MM.1S (cell line): ENCODE data around the gene FSIP1.

ENCODE experiments used
- DNase-seq: peaks from one replicate; pipeline ENCODE4 v3.0.0-alpha.2; 2015
- H2AFZ ChIP-seq: fragments of 300-600 bp; sonication (generic); 2 replicates; pipeline ENCODE4 v1.6.0; 2016; ENCODE audit warnings: antibody characterized with exemption, low read length
- H3F3A ChIP-seq: fragments of 300-600 bp; sonication (generic); 2 replicates; pipeline ENCODE4 v1.6.1; 2016; ENCODE audit warnings: mild to moderate bottlenecking, antibody characterized with exemption, low read length, moderate library complexity, mixed read lengths; ENCODE audit not compliant: insufficient read depth
- H3K27ac ChIP-seq: fragments of 300-600 bp; sonication (generic); 2 replicates; pipeline ENCODE4 v1.5.1; 2016; ENCODE audit warnings: mild to moderate bottlenecking, low read length
- H3K27me3 ChIP-seq: fragments of 300-600 bp; sonication (generic); replicated peaks from 2 replicates; pipeline ENCODE4 v1.6.0; 2016; ENCODE audit warnings: low read length; ENCODE audit not compliant: insufficient read depth
- H3K36me3 ChIP-seq: fragments of 300-600 bp; sonication (generic); replicated peaks from 2 replicates; pipeline ENCODE4 v1.6.1; 2016; ENCODE audit warnings: mild to moderate bottlenecking, low read length, mixed read lengths; ENCODE audit not compliant: insufficient read depth
- H3K4me1 ChIP-seq: fragments of 300-600 bp; sonication (generic); 2 replicates; pipeline ENCODE4 v1.6.1; 2016; ENCODE audit warnings: low read length, mixed read lengths
- H3K4me2 ChIP-seq: fragments of 300-600 bp; sonication (generic); 2 replicates; pipeline ENCODE4 v1.6.0; 2016; ENCODE audit warnings: low read depth, low read length
- H3K4me3 ChIP-seq: fragments of 300-600 bp; sonication (generic); 2 replicates; pipeline ENCODE4 v1.5.1; 2016; ENCODE audit warnings: low read length, mixed read lengths
- H3K79me2 ChIP-seq: fragments of 300-600 bp; sonication (generic); 2 replicates; pipeline ENCODE4 v1.6.1; 2016; ENCODE audit warnings: mixed run types, low read length, mixed read lengths
- H3K9ac ChIP-seq: fragments of 300-600 bp; sonication (generic); 2 replicates; pipeline ENCODE4 v1.6.1; 2016; ENCODE audit warnings: low read length, mixed read lengths
- H3K9me2 ChIP-seq: fragments of 300-600 bp; sonication (generic); replicated peaks from 2 replicates; pipeline ENCODE4 v1.6.1; 2016; ENCODE audit warnings: mild to moderate bottlenecking, low read length, mixed read lengths; ENCODE audit not compliant: insufficient read depth
- H3K9me3 ChIP-seq: fragments of 300-600 bp; sonication (generic); replicated peaks from 2 replicates; pipeline ENCODE4 v1.6.1; 2016; ENCODE audit warnings: mild to moderate bottlenecking, low read length, mixed read lengths; ENCODE audit not compliant: insufficient read depth
- H4K20me1 ChIP-seq: fragments of 300-600 bp; sonication (generic); 2 replicates; pipeline ENCODE4 v1.6.1; 2016; ENCODE audit warnings: mild to moderate bottlenecking, low read length, moderate library complexity, mixed read lengths; ENCODE audit not compliant: insufficient read depth
- CTCF ChIP-seq: fragments of 300-600 bp; sonication (generic); IDR thresholded peaks from 2 replicates; pipeline ENCODE4 v1.5.1; 2016; ENCODE audit warnings: antibody characterized with exemption, low read length, mixed read lengths
- EZH2 ChIP-seq: fragments of 300-600 bp; sonication (generic); optimal IDR thresholded peaks from 2 replicates; pipeline ENCODE3; 2017; ENCODE audit warnings: low read depth, mild to moderate bottlenecking, antibody characterized with exemption, low read length, mixed read lengths
- EZH2phosphoT487 ChIP-seq: fragments of 300-600 bp; sonication (generic); IDR thresholded peaks from 2 replicates; pipeline ENCODE4 v1.6.1; 2018; ENCODE audit warnings: antibody characterized with exemption, low read length

FSIP1 gene

GRCh38 chr15:39585871-39586301, 196.8 kb downstream of the FSIP1 start:
- no peak overlapping the region for H3K4me2 ChIP-seq
- no peak for DNase-seq
- no peaks in the 10 kb centered on the region for H3K36me3 ChIP-seq
- H2AFZ ChIP-seq: no peak overlapping the region
- no peaks in the 10 kb centered on the region for H4K20me1 ChIP-seq
- H3K27me3 ChIP-seq: peaks cover 8% of the 10 kb centered on the region; the same call in 1 of the 2 replicates
- H3K4me3 ChIP-seq: no peak overlapping the region
- H3K9me3 ChIP-seq: no peaks in the 10 kb centered on the region
- no peak overlapping the region for H3K27ac ChIP-seq
- H3K9me2 ChIP-seq: no peaks in the 10 kb centered on the region
- no peaks in the 10 kb centered on the region for H3K4me1 ChIP-seq
- H3K9ac ChIP-seq: no peak overlapping the region
- H3F3A ChIP-seq: no peaks in the 10 kb centered on the region
- TF ChIP-seq EZH2 (no peak), CTCF (no peak), EZH2phosphoT487 (no peak)
- H3K79me2 ChIP-seq: no peaks in the 10 kb centered on the region

DNA sequence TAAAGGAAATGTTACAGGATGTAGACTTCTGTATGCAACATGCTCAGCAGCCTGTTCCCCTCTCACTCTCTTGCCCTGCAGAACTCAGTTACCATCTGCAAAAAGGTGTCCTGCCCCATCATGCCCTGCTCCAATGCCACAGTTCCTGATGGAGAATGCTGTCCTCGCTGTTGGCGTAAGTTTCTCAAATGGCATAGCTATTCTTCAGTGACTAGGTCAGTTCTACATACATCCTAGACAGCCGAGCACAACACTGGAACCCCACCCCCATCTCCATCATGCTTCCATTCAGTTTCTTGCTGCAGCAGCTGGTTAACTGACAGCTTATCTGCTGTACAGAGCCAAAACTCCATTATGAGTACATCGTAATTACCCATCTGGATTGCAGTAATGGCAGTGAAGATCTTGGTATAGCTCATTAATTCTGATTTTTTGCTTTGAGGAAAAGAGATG, 197.2 kb downstream of the FSIP1 start:
- Histone ChIP-seq H4K20me1 (no peaks in the 10 kb centered on the region), H3K27ac (no peak overlapping the region), H3K27me3 (peaks cover 8% of the 10 kb centered on the region; the same call in 1 of the 2 replicates), H3K79me2 (no peaks in the 10 kb centered on the region), H2AFZ (no peak overlapping the region), H3K4me2 (no peak overlapping the region), H3F3A (no peaks in the 10 kb centered on the region), H3K4me3 (no peak overlapping the region), H3K4me1 (no peaks in the 10 kb centered on the region), H3K36me3 (no peaks in the 10 kb centered on the region), H3K9ac (no peak overlapping the region), H3K9me3 (no peaks in the 10 kb centered on the region), H3K9me2 (no peaks in the 10 kb centered on the region)
- TF ChIP-seq CTCF: no peak
- TF ChIP-seq EZH2phosphoT487: no peak
- TF ChIP-seq EZH2: no peak
- DNase-seq: no peak

DNA sequence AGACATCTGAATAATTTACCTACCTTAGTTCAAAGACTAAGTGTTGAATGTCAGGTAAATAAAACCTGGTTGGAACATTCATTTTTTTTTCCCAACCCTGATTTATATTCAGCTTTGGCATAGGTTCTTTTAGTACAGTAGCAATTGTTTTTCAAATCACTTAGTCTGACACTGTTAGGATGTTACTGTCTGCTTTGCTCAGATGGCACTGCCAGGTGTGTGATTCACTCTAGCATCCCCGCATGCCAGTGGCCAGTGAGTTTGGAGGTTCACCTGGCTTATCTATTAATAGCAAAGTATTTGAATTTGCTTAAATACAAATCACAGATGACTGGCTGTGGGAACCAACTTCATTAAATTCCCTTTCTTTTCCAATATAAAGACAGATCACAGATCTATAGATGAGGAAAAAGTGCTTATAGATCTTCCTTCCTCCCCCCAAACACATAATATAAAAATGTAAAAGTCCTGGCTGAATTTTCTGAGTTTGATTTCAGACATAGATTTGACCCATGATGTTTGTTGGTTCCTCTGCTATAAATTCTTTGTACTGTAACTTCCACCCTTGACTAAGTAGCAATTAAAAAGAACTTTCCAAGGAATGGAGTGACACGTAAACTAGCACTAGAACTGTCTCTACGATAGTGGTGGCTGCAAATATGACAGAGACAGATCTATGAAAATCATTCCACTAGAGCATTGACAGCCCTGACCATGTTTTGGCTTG, 197.8 kb downstream of the FSIP1 start:
- H3K9ac ChIP-seq: no peak overlapping the region
- no peaks in the 10 kb centered on the region for H3K9me3 ChIP-seq
- no peaks in the 10 kb centered on the region for H3K9me2 ChIP-seq
- no peak overlapping the region for H3K27ac ChIP-seq
- H4K20me1 ChIP-seq: no peaks in the 10 kb centered on the region
- no peak overlapping the region for H3K4me2 ChIP-seq
- H3F3A ChIP-seq: no peaks in the 10 kb centered on the region
- no peaks in the 10 kb centered on the region for H3K79me2 ChIP-seq
- no peaks in the 10 kb centered on the region for H3K36me3 ChIP-seq
- TF ChIP-seq CTCF (no peak), EZH2 (no peak), EZH2phosphoT487 (no peak)
- H3K4me1 ChIP-seq: no peaks in the 10 kb centered on the region
- H3K4me3 ChIP-seq: no peak overlapping the region
- no peak overlapping the region for H2AFZ ChIP-seq
- peaks cover 8% of the 10 kb centered on the region; the same call in 1 of the 2 replicates for H3K27me3 ChIP-seq
- no peak for DNase-seq
